HepG2 (cell line): Measurements from ENCODE around the gene JTB. TPM values are rescaled to one million over a fixed set of nuclear protein-coding genes. Genes with fewer than 3 reads are reported as not detected.
A peak's percentile ranks its signal among the peaks of the same experiment; 100 is the strongest.

Source experiments
- CC2D1A ChIP-seq: sonication (generic); formaldehyde crosslinking; IDR thresholded peaks from 2 replicates; pipeline ENCODE4 v1.8.1; 2023; ENCODE audit warnings: mild to moderate bottlenecking, missing genetic modification reagents
- CEBPZ ChIP-seq: IDR thresholded peaks from 2 replicates; pipeline ENCODE4 v1.6.1; 2012; ENCODE audit warnings: low read length, improper control_type of control experiment
- DRAP1 ChIP-seq: IDR thresholded peaks from 2 replicates; pipeline ENCODE4 v1.6.1; 2016; ENCODE audit warnings: missing genetic modification reagents, missing compliant biosample characterization
- EZH2 ChIP-seq: conservative IDR thresholded peaks from 2 replicates; pipeline ENCODE4 v1.6.1; 2012; ENCODE audit warnings: mild to moderate bottlenecking, low read depth, low read length, moderate library complexity
- KLF6 ChIP-seq: IDR thresholded peaks from 2 replicates; pipeline ENCODE4 v1.8.0; 2016; ENCODE audit warnings: missing biosample characterization, missing genetic modification reagents
- NFIC ChIP-seq: IDR thresholded peaks from 2 replicates; pipeline ENCODE4 v1.6.1; 2012; ENCODE audit warnings: mild to moderate bottlenecking, low read length, inconsistent platforms
- RFX3 ChIP-seq: IDR thresholded peaks from 2 replicates; pipeline ENCODE4 v1.6.1; 2016; ENCODE audit warnings: missing biosample characterization, missing genetic modification reagents
- RXRB ChIP-seq: IDR thresholded peaks from 2 replicates; pipeline ENCODE4 v1.6.1; 2016; ENCODE audit warnings: borderline replicate concordance, missing genetic modification reagents, missing compliant biosample characterization
- SNAPC5 ChIP-seq: sonication (generic); formaldehyde crosslinking; IDR thresholded peaks from 2 replicates; pipeline ENCODE4 v1.8.1; 2023; ENCODE audit warnings: mild to moderate bottlenecking, missing genetic modification reagents, borderline replicate concordance
- SYNCRIP ChIP-seq: fragments of 200-400 bp; formaldehyde crosslinking; IDR thresholded peaks from 2 replicates; pipeline ENCODE4 v1.6.1; 2018; ENCODE audit warnings: mild to moderate bottlenecking, low read depth, low read length; ENCODE audit not compliant: insufficient read depth
- YEATS2 ChIP-seq: sonication (generic); formaldehyde crosslinking; IDR thresholded peaks from 2 replicates; pipeline ENCODE4 v1.4.0; 2020; ENCODE audit warnings: missing genetic modification reagents, borderline replicate concordance
- ZNF562 ChIP-seq: sonication (generic); formaldehyde crosslinking; IDR thresholded peaks from 2 replicates; pipeline ENCODE4 v1.8.0; 2022; ENCODE audit warnings: missing genetic modification reagents, borderline replicate concordance
- ZNF564 ChIP-seq: sonication (generic); formaldehyde crosslinking; IDR thresholded peaks from 2 replicates; pipeline ENCODE4 v1.8.1; 2023; ENCODE audit warnings: mild to moderate bottlenecking, missing genetic modification reagents
- ZNF605 ChIP-seq: sonication (generic); formaldehyde crosslinking; IDR thresholded peaks from 2 replicates; pipeline ENCODE4 v1.8.0; 2022; ENCODE audit warnings: mild to moderate bottlenecking, missing genetic modification reagents
- ZNF768 ChIP-seq: sonication (generic); formaldehyde crosslinking; IDR thresholded peaks from 2 replicates; pipeline ENCODE4 v1.4.0; 2020; ENCODE audit warnings: missing genetic modification reagents
- ZSCAN29 ChIP-seq: sonication (generic); formaldehyde crosslinking; conservative IDR thresholded peaks from 2 replicates; pipeline ENCODE4 v1.4.0; 2020; ENCODE audit warnings: mild to moderate bottlenecking, missing genetic modification reagents
- ZSCAN30 ChIP-seq: sonication (generic); formaldehyde crosslinking; IDR thresholded peaks from 2 replicates; pipeline ENCODE4 v1.5.0; 2020; ENCODE audit warnings: mild to moderate bottlenecking, missing genetic modification reagents
- polyA plus RNA-seq, 8 experiments: library from polyadenylated mRNA; depleted of rRNA in 3 of 8; stranded (reverse) in 7 of 8; unstranded in 1 of 8; fragments of >200 nt; fragmentation: Illumina TruSeq in 4 of 8; extraction: Trizol in 4 of 8; gene quantifications; 2 replicates each; pipeline versions ENCODE4 v1.2.1 to v1.2.3, GENCODE V29; 2011 to 2016; ENCODE audit warnings: low read depth in 4 of 8, missing spikeins in 1 of 8, mixed read lengths in 1 of 8; ENCODE audit not compliant: insufficient read depth in 1 of 8
- total RNA-seq, 5 experiments: library from RNA; depleted of rRNA; stranded (reverse); fragments of >200 nt; fragmentation: Illumina TruSeq; extraction: Trizol; gene quantifications; 2 replicates each; pipeline ENCODE4 v1.2.3, GENCODE V29; 2016; ENCODE audit warnings: low read depth in 1 of 5
- TF ChIP-seq, protein P1 (sequence below): sonication (generic); formaldehyde crosslinking; IDR thresholded peaks from 2 replicates; pipeline ENCODE4 v1.5.1; 2020; ENCODE audit warnings: mild to moderate bottlenecking, missing genetic modification reagents, borderline replicate concordance
- TF ChIP-seq, protein P2 (sequence below): sonication (generic); formaldehyde crosslinking; IDR thresholded peaks from 2 replicates; pipeline ENCODE4 v1.5.1; 2020; ENCODE audit warnings: missing genetic modification reagents, mild to moderate bottlenecking, borderline replicate concordance

The JTB gene
- total and polyA plus RNA-seq, 2 of the 13 experiments (the other 11 are each of a cell fraction or from before 2014, with no cell fraction given), result 96.7 to 99.2 TPM

- TF ChIP-seq CEBPZ, result no peak
- TF ChIP-seq NFIC, result no peak
- TF ChIP-seq, protein P1, sequence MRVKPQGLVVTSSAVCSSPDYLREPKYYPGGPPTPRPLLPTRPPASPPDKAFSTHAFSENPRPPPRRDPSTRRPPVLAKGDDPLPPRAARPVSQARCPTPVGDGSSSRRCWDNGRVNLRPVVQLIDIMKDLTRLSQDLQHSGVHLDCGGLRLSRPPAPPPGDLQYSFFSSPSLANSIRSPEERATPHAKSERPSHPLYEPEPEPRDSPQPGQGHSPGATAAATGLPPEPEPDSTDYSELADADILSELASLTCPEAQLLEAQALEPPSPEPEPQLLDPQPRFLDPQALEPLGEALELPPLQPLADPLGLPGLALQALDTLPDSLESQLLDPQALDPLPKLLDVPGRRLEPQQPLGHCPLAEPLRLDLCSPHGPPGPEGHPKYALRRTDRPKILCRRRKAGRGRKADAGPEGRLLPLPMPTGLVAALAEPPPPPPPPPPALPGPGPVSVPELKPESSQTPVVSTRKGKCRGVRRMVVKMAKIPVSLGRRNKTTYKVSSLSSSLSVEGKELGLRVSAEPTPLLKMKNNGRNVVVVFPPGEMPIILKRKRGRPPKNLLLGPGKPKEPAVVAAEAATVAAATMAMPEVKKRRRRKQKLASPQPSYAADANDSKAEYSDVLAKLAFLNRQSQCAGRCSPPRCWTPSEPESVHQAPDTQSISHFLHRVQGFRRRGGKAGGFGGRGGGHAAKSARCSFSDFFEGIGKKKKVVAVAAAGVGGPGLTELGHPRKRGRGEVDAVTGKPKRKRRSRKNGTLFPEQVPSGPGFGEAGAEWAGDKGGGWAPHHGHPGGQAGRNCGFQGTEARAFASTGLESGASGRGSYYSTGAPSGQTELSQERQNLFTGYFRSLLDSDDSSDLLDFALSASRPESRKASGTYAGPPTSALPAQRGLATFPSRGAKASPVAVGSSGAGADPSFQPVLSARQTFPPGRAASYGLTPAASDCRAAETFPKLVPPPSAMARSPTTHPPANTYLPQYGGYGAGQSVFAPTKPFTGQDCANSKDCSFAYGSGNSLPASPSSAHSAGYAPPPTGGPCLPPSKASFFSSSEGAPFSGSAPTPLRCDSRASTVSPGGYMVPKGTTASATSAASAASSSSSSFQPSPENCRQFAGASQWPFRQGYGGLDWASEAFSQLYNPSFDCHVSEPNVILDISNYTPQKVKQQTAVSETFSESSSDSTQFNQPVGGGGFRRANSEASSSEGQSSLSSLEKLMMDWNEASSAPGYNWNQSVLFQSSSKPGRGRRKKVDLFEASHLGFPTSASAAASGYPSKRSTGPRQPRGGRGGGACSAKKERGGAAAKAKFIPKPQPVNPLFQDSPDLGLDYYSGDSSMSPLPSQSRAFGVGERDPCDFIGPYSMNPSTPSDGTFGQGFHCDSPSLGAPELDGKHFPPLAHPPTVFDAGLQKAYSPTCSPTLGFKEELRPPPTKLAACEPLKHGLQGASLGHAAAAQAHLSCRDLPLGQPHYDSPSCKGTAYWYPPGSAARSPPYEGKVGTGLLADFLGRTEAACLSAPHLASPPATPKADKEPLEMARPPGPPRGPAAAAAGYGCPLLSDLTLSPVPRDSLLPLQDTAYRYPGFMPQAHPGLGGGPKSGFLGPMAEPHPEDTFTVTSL (CRISPR knock-in tag), result no peak
- no peak for TF ChIP-seq SNAPC5 (CRISPR knock-in tag)
- TF ChIP-seq ZSCAN29 (CRISPR knock-in tag), result no peak
- no peak for TF ChIP-seq CC2D1A
- no peak for TF ChIP-seq SYNCRIP
- no peak for TF ChIP-seq RFX3 (CRISPR knock-in tag)
- TF ChIP-seq ZNF564 (CRISPR knock-in tag), result 0 out of 2 replicates have a peak, but pooled peaks have one; percentile 28
- TF ChIP-seq ZNF768, result no peak; the same call in 1 of the 2 replicates
- no peak for TF ChIP-seq ZSCAN30 (CRISPR knock-in tag)
- TF ChIP-seq KLF6 (CRISPR knock-in tag), result no peak
- TF ChIP-seq, protein P2, sequence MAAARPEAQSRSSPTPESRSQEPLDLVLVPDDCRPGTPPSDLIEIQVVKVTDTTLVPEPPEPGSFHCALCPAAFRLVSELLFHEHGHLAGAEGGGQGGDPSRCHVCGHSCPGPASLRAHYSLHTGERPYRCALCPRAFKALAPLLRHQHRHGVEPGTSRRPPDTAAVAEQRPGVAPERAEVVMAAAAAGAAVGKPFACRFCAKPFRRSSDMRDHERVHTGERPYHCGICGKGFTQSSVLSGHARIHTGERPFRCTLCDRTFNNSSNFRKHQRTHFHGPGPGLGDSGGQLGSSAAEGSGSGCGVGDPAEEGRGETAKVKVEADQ (CRISPR knock-in tag), result no peak
- no peak for TF ChIP-seq ZNF562
- TF ChIP-seq ZNF605 (CRISPR knock-in tag), result 0 out of 2 replicates have a peak, but pooled peaks have one; percentile 8
- TF ChIP-seq EZH2, result no peak
- TF ChIP-seq RXRB, result peak; percentile 40; the same call in 1 of the 2 replicates
- TF ChIP-seq YEATS2 (CRISPR knock-in tag), result no peak; the same call in 1 of the 2 replicates
- TF ChIP-seq DRAP1, result peak; percentile 79
These were observed 14.2 kb downstream of the JTB start, which contains the start of gene SLC39A1 (continued) for GRCh38 chr1:153963030-153963849.
